Prostate gland (tissue), 2 donors: ENCODE results near the gene CXCR4. TPM values are rescaled to one million over a fixed set of nuclear protein-coding genes. Genes with fewer than 3 reads are reported as not detected.

Source experiments
- DNase-seq: peaks from one replicate; pipeline ENCODE4 v3.0.0-alpha.2; 2019; ENCODE audit warnings: low spot score
- H3K27ac ChIP-seq, 2 donors: fragments of 200-600 bp; sonication (generic); 2 replicates each; pipeline ENCODE4 v1.5.1; 2017 to 2019
- H3K27me3 ChIP-seq: fragments of 200-600 bp; sonication (generic); replicated peaks from 2 replicates; pipeline ENCODE4 v1.5.1; 2019; ENCODE audit not compliant: insufficient read depth
- H3K36me3 ChIP-seq, 2 donors: fragments of 200-600 bp; sonication (generic); 1 replicate in 1 of 2; 2 replicates in 1 of 2; pipeline versions ENCODE4 v1.5.1 to v1.8.1; 2017 to 2019
- H3K4me1 ChIP-seq: fragments of 200-600 bp; sonication (generic); replicated peaks from 2 replicates; pipeline ENCODE4 v1.5.1; 2019
- H3K4me3 ChIP-seq, 2 donors: fragments of 200-600 bp; sonication (generic); 2 replicates each; pipeline ENCODE4 v1.5.1; 2017 to 2019
- H3K9me3 ChIP-seq: fragments of 200-600 bp; sonication (generic); 2 replicates; pipeline ENCODE4 v1.5.1; 2017
- POLR2A ChIP-seq: fragments of 450-650 bp; IDR thresholded peaks from one replicate; pipeline ENCODE4 v1.6.1; 2016; ENCODE audit warnings: antibody characterized with exemption, mild to moderate bottlenecking
- POLR2AphosphoS5 ChIP-seq: sonication (generic); formaldehyde crosslinking; IDR thresholded peaks from one replicate; pipeline ENCODE4 v1.6.1; 2017; ENCODE audit warnings: antibody characterized with exemption
- WGBS: methylation state at CpG from one replicate; pipeline ENCODE4 v1.1.5; 2018; 5-methylcytosine and 5-hydroxymethylcytosine counted together
- intact Hi-C: fragments of 100-400 bp; cut with DNase I; formaldehyde crosslinking; loops from one replicate; pipeline ENCODE4 v1.14.2; 2022
- total RNA-seq, 2 donors: library from RNA; depleted of rRNA; stranded (reverse); fragments of >200 nt; gene quantifications; one replicate each; pipeline ENCODE4 v1.1.0, GENCODE V29; 2016
- TF ChIP-seq, protein P1 (sequence below), 4 experiments: fragments of 200-600 bp in 2 of 4; fragments of 450-650 bp in 2 of 4; sonication (generic) in 2 of 4; IDR thresholded peaks; 1 replicate in 3 of 4; 2 replicates in 1 of 4; pipeline ENCODE4 v1.5.1; 2016 to 2019; ENCODE audit warnings: antibody characterized with exemption in 4 of 4, mild to moderate bottlenecking in 2 of 4, moderate library complexity in 2 of 4

The CXCR4 gene
- total RNA-seq, 2 donors from 2014 or later = 20.9 to 27.2 TPM

DNA sequence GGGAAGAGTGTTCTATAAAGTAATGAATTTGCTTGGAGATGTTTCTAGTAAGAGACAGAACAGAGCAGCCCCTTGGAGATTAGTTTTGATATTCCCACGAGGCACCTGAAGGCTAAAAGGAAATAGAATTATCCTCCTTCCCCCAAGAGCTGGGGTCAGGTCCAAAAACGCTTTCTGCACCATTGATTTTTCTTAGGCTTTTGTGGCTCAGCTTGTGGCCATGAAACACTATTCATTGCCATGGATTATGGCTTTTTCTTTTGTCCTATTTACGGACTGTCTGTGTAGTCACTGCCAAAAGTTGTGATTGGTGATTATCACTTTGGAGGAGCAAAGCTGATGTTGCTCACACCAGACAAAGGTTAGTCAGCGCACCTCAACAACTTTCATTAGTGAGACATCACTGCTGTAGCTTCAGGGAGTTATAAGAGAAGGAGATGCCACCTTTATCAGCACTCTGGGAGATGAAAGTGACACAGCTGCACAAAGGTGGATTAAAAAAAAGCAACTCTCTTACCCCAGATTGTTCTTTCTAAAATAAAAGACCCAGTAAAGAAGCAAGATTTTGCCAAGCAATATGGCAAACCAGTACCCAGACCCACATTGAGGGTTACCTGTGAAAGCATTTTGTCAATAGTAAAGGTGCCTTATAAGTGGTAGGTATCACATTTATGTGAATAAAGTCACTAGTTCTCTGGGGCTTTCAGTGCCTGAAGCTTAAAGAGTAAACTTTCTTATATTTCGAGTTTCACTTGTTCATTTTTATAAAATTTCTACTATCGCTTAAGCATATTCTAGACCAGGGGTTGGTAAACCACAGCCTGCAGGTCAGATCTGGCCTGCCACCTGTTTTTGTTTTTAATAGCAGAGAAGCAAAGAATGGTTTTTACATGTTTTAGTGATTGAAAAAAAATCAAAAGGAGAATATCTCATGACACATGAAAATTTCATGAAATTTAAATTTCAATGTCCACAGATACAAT lies 10.6 kb downstream of the CXCR4 start:
- intact Hi-C loops = no loop called here
- Histone ChIP-seq H3K27ac (no peak overlapping the region), H3K4me3 (no peak overlapping the region), H3K9me3 (no peaks in the 10 kb centered on the region), H3K36me3 (no peaks in the 10 kb centered on the region), H3K27me3 (no peaks in the 10 kb centered on the region), H3K4me1 (no peaks in the 10 kb centered on the region)
- no peak for DNase-seq
- WGBS = 70% methylated on average over 6 of the region's 6 CpGs
- TF ChIP-seq POLR2A (no peak), POLR2AphosphoS5 (no peak)
- TF ChIP-seq, protein P1, sequence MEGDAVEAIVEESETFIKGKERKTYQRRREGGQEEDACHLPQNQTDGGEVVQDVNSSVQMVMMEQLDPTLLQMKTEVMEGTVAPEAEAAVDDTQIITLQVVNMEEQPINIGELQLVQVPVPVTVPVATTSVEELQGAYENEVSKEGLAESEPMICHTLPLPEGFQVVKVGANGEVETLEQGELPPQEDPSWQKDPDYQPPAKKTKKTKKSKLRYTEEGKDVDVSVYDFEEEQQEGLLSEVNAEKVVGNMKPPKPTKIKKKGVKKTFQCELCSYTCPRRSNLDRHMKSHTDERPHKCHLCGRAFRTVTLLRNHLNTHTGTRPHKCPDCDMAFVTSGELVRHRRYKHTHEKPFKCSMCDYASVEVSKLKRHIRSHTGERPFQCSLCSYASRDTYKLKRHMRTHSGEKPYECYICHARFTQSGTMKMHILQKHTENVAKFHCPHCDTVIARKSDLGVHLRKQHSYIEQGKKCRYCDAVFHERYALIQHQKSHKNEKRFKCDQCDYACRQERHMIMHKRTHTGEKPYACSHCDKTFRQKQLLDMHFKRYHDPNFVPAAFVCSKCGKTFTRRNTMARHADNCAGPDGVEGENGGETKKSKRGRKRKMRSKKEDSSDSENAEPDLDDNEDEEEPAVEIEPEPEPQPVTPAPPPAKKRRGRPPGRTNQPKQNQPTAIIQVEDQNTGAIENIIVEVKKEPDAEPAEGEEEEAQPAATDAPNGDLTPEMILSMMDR (IDR thresholded peaks at IDR 0.05) = no peak

- Histone ChIP-seq H3K4me3 (no peak overlapping the region), H3K36me3 (no peaks in the 10 kb centered on the region), H3K4me1 (no peaks in the 10 kb centered on the region), H3K27ac (no peak overlapping the region), H3K9me3 (no peaks in the 10 kb centered on the region), H3K27me3 (no peaks in the 10 kb centered on the region)
- intact Hi-C loops = no loop called here
- TF ChIP-seq POLR2AphosphoS5 (no peak), POLR2A (no peak)
- TF ChIP-seq, protein P1 (IDR thresholded peaks at IDR 0.05) = no peak
- DNase-seq = no peak
- WGBS = 64% methylated on average over 7 of the region's 7 CpGs
Measured at GRCh38 chr2:136106505-136106904, 11.4 kb downstream of the CXCR4 start.

DNA sequence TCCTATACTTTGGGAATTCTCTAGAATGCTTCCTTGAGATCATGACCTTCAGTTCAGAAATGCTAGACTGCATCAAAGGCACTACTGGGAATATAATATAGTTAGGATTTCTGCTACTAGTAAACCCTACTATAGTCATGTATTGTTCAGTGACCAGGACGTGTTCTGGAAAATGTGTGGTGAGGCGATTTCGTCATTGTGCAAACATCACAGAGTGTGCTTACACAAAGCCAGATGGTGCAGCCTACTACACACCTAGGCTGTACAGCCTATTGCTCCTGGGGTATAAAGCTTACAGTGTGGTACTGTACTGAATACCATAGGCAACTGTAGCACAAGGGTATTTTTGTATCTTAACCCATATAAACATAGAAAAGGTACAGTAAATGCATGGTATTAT lies 13.0 kb downstream of the CXCR4 start:
- DNase-seq = no peak
- Histone ChIP-seq H3K9me3 (no peaks in the 10 kb centered on the region), H3K36me3 (no peaks in the 10 kb centered on the region), H3K4me3 (no peak overlapping the region), H3K4me1 (no peaks in the 10 kb centered on the region), H3K27me3 (no peaks in the 10 kb centered on the region), H3K27ac (no peak overlapping the region)
- 91% methylated on average over 3 of the region's 3 CpGs for WGBS
- TF ChIP-seq POLR2AphosphoS5 = no peak
- intact Hi-C loops = no loop called here

DNA sequence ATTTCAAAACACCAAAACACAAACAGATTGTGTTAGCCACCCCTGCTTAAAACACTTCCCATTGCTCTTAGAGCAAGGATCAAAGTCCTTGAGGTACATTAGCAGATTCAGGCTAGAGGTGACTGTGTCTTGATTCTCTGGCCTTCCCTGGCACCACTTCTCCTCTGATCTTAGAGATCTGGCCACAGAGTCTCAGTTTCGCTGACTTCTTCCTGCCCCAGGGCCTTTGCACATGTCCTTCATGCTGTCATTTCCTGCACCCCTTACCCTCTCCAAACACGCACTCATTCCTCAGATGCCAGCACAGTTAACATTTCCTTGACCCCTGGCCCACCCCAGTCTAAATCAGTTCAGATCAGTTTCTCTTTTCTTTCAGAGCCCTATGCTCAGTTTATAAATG lies 16.9 kb downstream of the CXCR4 start:
- 91% methylated on average over 2 of the region's 2 CpGs for WGBS
- no peaks in the 10 kb centered on the region for H3K9me3 ChIP-seq
- intact Hi-C loops = no loop called here
- H3K36me3 ChIP-seq = no peaks in the 10 kb centered on the region
- H3K4me1 ChIP-seq = no peaks in the 10 kb centered on the region
- DNase-seq = no peak
- no peak for TF ChIP-seq POLR2A
- no peaks in the 10 kb centered on the region for H3K27me3 ChIP-seq
- no peak overlapping the region for H3K27ac ChIP-seq
- no peak overlapping the region for H3K4me3 ChIP-seq

DNA sequence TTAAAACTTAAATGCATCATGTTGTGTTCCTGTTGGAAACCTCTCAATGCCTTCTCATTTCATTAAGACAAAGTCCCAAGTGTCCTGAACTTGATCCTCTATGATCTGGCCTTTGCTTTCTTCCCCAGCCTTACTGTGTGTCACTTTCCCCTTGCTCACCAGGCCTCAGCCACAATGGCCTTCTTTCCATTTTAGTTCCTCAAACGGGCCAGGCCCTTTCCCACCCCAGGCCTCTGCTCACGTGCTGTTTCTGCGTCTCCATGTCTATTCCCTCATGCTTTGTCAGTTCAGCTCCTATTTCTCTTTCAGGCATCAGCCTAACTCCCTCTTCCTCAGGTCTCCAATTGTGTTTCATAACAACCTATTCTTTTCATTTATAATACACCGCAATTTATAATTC lies 19.5 kb downstream of the CXCR4 start:
- TF ChIP-seq, protein P1 (IDR thresholded peaks at IDR 0.05) = no peak
- TF ChIP-seq POLR2AphosphoS5 (no peak), POLR2A (no peak)

DNA sequence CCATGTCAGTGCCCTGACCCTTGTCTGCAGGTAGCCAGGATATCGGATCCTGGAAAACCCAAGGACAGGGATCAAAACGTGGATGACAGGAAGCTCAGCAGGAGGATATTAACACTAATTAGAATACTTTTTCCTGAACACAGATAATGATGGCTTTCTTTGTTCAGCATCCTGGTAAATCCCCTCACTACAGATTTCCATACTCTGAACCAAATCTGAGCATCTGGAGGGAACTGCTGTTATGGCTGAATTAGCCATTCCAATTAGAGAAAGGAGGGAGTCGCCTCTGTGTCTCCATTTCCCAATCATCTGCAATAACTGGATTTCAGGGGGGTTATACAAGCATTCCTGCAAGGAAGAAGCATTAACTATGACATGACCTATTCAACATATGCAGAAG lies 24.4 kb downstream of the CXCR4 start:
- intact Hi-C loops = no loop called here
- DNase-seq = no peak
- Histone ChIP-seq H3K36me3 (no peaks in the 10 kb centered on the region), H3K27ac (no peak overlapping the region), H3K27me3 (no peaks in the 10 kb centered on the region), H3K9me3 (no peaks in the 10 kb centered on the region), H3K4me1 (no peaks in the 10 kb centered on the region), H3K4me3 (no peak overlapping the region)
- WGBS = 66% methylated on average over 3 of the region's 3 CpGs
- TF ChIP-seq POLR2A (no peak), POLR2AphosphoS5 (no peak)
- TF ChIP-seq, protein P1 (IDR thresholded peaks at IDR 0.05) = no peak

More for the DNA sequence above, 19.5 kb downstream of the CXCR4 start:
- Histone ChIP-seq H3K36me3 (no peaks in the 10 kb centered on the region), H3K27me3 (no peaks in the 10 kb centered on the region), H3K9me3 (no peaks in the 10 kb centered on the region), H3K27ac (no peak overlapping the region), H3K4me1 (no peaks in the 10 kb centered on the region), H3K4me3 (no peak overlapping the region)
- no peak for DNase-seq
- 91% methylated on average over 4 of the region's 4 CpGs for WGBS
- intact Hi-C loops = no loop called here
